A549 (cell line): ENCODE results near the gene PRTN3. TPM values are rescaled to one million over a fixed set of nuclear protein-coding genes. Genes with fewer than 3 reads are reported as not detected.
"Not testable (repeated sequence)": the region's sequence is repeated elsewhere in the genome, so short reads cannot be mapped to it uniquely, and the experiment has no call there.

Source experiments
- ATAC-seq, 2 experiments: fragments of 200-7000 bp in 1 of 2; fragments of >200 bp in 1 of 2; cut with Nextera tagmentation in 1 of 2; cut with Tn5 transposase in 1 of 2; 3 replicates each; pipeline versions ENCODE4 v1.8.0 to v1.9.1; 2018 to 2020; ENCODE audit warnings: mild to moderate bottlenecking in 1 of 2, moderate library complexity in 1 of 2
- CTCF ChIA-PET: fragments of 300-600 bp; sonication (Branson Sonifier 250); formaldehyde crosslinking; extraction: SDS; loops from one replicate; lab custom pipeline; 2021; ENCODE audit warnings: antibody characterized with exemption, inconsistent platforms; lab: Yijun Ruan, JAX
- POLR2A ChIA-PET: fragments of 350-600 bp; formaldehyde crosslinking; extraction: SDS; loops from one replicate; lab custom pipeline; 2021; ENCODE audit warnings: antibody characterized with exemption, inconsistent platforms; lab: Yijun Ruan, JAX
- DNase-seq, 2 experiments: peaks; one replicate each; pipeline versions ENCODE4 v3.0.0 to v3.0.0-alpha.2; 2011 to 2016; ENCODE audit warnings: low read depth in 1 of 2, low spot score in 1 of 2
- FAIRE-seq: peaks from 2 replicates; lab custom pipeline; 2011; peaks lifted over from hg19 to GRCh38; lab: Jason Lieb, UNC
- H3K27ac ChIP-seq, 2 experiments: fragments of >200 bp; sonication (Bioruptor Twin); formaldehyde crosslinking; 3 replicates each; pipeline ENCODE4 v1.5.1; 2016 to 2017
- H3K4me1 ChIP-seq: fragments of >200 bp; sonication (Bioruptor Twin); formaldehyde crosslinking; 3 replicates; pipeline ENCODE4 v1.6.1; 2016
- H3K4me2 ChIP-seq: fragments of >200 bp; sonication (Bioruptor Twin); formaldehyde crosslinking; 3 replicates; pipeline ENCODE4 v1.6.1; 2016
- H3K4me3 ChIP-seq: fragments of >200 bp; sonication (Bioruptor Twin); formaldehyde crosslinking; 3 replicates; pipeline ENCODE4 v1.5.1; 2016
- H3K9me3 ChIP-seq: fragments of >200 bp; sonication (Bioruptor Twin); formaldehyde crosslinking; 3 replicates; pipeline ENCODE4 v1.6.1; 2016
- BHLHE40 ChIP-seq: IDR thresholded peaks from 2 replicates; pipeline ENCODE4 v1.6.1; 2012; ENCODE audit warnings: low read depth, low read length, inconsistent platforms
- CEBPB ChIP-seq, 2 experiments: fragments of >200 bp in 1 of 2; sonication (Bioruptor Twin) in 1 of 2; formaldehyde crosslinking in 1 of 2; IDR thresholded peaks; 2 replicates each; pipeline ENCODE4 v1.6.1; 2012 to 2016
- HDAC2 ChIP-seq: fragments of 200-600 bp; sonication (generic); IDR thresholded peaks from 2 replicates; pipeline ENCODE4 v1.6.1; 2016
- HOXA7 ChIP-seq: fragments of 250-450 bp; sonication (Bioruptor Pico); IDR thresholded peaks from 2 replicates; pipeline ENCODE4 v1.5.0; 2020; ENCODE audit warnings: mild to moderate bottlenecking, moderate library complexity
- HOXB13 ChIP-seq: fragments of 250-450 bp; sonication (Bioruptor Pico); IDR thresholded peaks from 2 replicates; pipeline ENCODE4 v1.5.0; 2020; ENCODE audit warnings: low read depth, mild to moderate bottlenecking, moderate library complexity
- MYC ChIP-seq: IDR thresholded peaks from 2 replicates; pipeline ENCODE4 v1.6.1; 2012; ENCODE audit warnings: mild to moderate bottlenecking, inconsistent platforms, low read length, improper control_type of control experiment, borderline replicate concordance
- NPAS2 ChIP-seq: fragments of 250-450 bp; sonication (Bioruptor Pico); IDR thresholded peaks from 2 replicates; pipeline ENCODE4 v1.8.0; 2022; ENCODE audit warnings: mild to moderate bottlenecking, moderate library complexity, borderline replicate concordance
- NR3C1 ChIP-seq: fragments of >200 bp; sonication (Bioruptor Twin); formaldehyde crosslinking; IDR thresholded peaks from 3 replicates; pipeline ENCODE4 v1.6.1; 2017
- RCOR1 ChIP-seq: fragments of 150-350 bp; IDR thresholded peaks from 2 replicates; pipeline ENCODE4 v1.6.1; 2014; ENCODE audit warnings: antibody characterized with exemption, low read length, low read depth
- ZFP36 ChIP-seq: fragments of 450-650 bp; IDR thresholded peaks from 2 replicates; pipeline ENCODE4 v1.6.1; 2014; ENCODE audit warnings: borderline replicate concordance; ENCODE audit not compliant: partially characterized antibody
- WGBS: methylation state at CpG from one replicate; pipeline ENCODE4 v1.1.6; 2017; ENCODE audit errors: missing lambda C conversion rate; 5-methylcytosine and 5-hydroxymethylcytosine counted together
- polyA plus RNA-seq, 4 experiments: library from polyadenylated mRNA; depleted of rRNA in 3 of 4; stranded (reverse); fragments of >200 nt; fragmentation: RNase III in 1 of 4; extraction: RNeasy Plus Mini Kit Qiagen cat#74134 plus additional on column Dnase treatment in 1 of 4; gene quantifications; 2 replicates in 3 of 4; 3 replicates in 1 of 4; pipeline ENCODE4 v1.2.3, GENCODE V29; 2011 to 2017
- TF ChIP-seq, protein P1 (sequence below): fragments of 250-450 bp; sonication (Bioruptor Pico); IDR thresholded peaks from 2 replicates; pipeline ENCODE4 v1.5.0; 2021; ENCODE audit warnings: mild to moderate bottlenecking, moderate library complexity, borderline replicate concordance
- TF ChIP-seq, protein P2 (sequence below): fragments of >200 bp; sonication (Bioruptor Twin); formaldehyde crosslinking; IDR thresholded peaks from 3 replicates; pipeline ENCODE4 v1.5.1; 2016
- TF ChIP-seq, protein P3 (sequence below): fragments of 200-600 bp; sonication (generic); IDR thresholded peaks from 2 replicates; pipeline ENCODE4 v1.6.1; 2016; ENCODE audit warnings: antibody characterized with exemption, mild to moderate bottlenecking, moderate library complexity
- TF ChIP-seq, protein P4 (sequence below): fragments of 450-650 bp; IDR thresholded peaks from 2 replicates; pipeline ENCODE4 v1.6.1; 2014; ENCODE audit warnings: antibody characterized with exemption
- TF ChIP-seq, protein P5 (sequence below): fragments of >200 bp; sonication (Bioruptor Twin); formaldehyde crosslinking; IDR thresholded peaks from 2 replicates; pipeline ENCODE4 v1.6.1; 2016

The PRTN3 gene
- polyA plus RNA-seq, 2 of the 4 experiments (the other 2 are of a cell fraction), result 0.21 to 0.39 TPM

DNA sequence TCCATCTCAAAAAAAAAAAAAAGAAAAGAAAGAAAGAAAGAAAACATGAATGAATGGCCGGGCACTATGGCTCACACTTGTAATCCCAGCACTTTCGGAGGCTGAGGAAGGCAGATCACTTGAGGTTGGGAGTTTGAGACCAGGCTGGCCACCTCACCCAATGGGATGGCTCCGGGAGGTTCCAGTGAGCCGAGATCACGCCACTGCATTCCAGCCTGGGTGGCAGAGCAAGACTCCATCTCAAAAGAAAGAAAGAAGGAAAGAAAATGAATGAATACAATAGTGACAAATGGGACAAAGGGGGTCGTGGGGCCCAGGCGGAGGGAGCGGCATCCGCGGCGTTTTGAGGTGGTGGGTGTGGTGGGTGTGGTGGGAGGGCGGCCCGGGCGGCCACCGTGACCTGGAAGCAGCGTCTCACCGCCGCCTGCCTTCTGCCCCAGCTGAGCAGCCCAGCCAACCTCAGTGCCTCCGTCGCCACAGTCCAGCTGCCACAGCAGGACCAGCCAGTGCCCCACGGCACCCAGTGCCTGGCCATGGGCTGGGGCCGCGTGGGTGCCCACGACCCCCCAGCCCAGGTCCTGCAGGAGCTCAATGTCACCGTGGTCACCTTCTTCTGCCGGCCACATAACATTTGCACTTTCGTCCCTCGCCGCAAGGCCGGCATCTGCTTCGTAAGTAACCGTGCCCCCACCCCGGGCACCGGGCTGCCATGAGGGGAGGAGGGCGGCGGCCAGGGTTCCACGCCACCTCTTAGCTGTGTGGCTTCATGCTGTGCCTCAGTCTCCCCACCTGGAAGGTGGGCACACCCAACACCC lies 5.1 kb downstream of the PRTN3 start:
- CTCF ChIA-PET, result interaction anchor here (1.2 to 1.3 kb wide), 3 partner anchors 10 to 76 kb away, joined by 3 to 4 read pairs (median 4); no protein-coding TSS in a partner anchor
- no peak overlapping the region for H3K27ac ChIP-seq
- no peak overlapping the region for H3K4me3 ChIP-seq
- 74% methylated on average over 28 of the region's 37 CpGs for WGBS
- POLR2A ChIA-PET, result no interaction called here
- TF ChIP-seq CEBPB (IDR thresholded peaks at IDR 0.05), result no peak
- TF ChIP-seq, protein P1, sequence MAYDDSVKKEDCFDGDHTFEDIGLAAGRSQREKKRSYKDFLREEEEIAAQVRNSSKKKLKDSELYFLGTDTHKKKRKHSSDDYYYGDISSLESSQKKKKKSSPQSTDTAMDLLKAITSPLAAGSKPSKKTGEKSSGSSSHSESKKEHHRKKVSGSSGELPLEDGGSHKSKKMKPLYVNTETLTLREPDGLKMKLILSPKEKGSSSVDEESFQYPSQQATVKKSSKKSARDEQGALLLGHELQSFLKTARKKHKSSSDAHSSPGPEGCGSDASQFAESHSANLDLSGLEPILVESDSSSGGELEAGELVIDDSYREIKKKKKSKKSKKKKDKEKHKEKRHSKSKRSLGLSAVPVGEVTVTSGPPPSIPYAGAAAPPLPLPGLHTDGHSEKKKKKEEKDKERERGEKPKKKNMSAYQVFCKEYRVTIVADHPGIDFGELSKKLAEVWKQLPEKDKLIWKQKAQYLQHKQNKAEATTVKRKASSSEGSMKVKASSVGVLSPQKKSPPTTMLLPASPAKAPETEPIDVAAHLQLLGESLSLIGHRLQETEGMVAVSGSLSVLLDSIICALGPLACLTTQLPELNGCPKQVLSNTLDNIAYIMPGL (CRISPR knock-in tag), result no peak
- peaks cover 16% of the 10 kb centered on the region for H3K4me1 ChIP-seq
- H3K4me2 ChIP-seq, result no peak overlapping the region
- FAIRE-seq (no peak), ATAC-seq (no peak), DNase-seq (no peak)
- no peaks in the 10 kb centered on the region for H3K9me3 ChIP-seq

DNA sequence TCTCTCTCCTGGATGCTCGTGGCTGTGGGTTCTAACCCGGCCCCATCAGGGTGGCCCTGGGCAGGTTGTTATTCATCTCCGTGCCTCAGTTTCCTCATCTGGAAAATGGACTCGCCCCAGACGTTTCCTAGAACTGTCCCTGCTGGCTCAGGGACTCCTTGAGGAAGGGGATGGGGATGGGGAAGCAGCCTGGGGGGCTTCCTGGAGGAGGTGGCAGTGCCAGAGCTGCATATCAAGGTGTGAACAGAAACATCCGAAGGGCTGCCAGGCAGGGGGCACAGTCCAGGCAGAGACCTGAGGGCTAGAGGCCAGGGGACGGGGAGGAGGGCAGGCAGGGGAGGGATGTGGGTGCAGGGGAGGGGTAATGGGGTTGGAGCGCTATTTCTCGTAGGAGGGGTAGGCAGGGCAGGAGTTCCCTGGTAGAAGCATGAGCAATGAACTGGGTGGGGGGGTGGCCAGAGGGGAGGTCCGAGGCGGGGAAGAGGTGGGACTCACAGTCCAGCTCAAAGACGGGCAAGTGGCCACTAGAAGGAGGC lies 7.7 kb downstream of the PRTN3 start:
- Histone ChIP-seq H3K4me3 (no peak overlapping the region), H3K9me3 (no peaks in the 10 kb centered on the region), H3K4me2 (no peak overlapping the region), H3K4me1 (peaks cover 17% of the 10 kb centered on the region), H3K27ac (peak overlapping the region in 1 of 2 experiments; percentile 49; a peak in 3 of 6 replicates)
- no peak for DNase-seq
- ChIA-PET POLR2A (no interaction called here), CTCF (interaction anchor here (1.1 to 1.7 kb wide), 2 partner anchors 10 to 225 kb away, joined by 3 to 4 read pairs; partner anchors contain the start of gene CFD)
- FAIRE-seq, result no peak
- peak; percentile 66 for TF ChIP-seq ZFP36
- TF ChIP-seq, protein P2, sequence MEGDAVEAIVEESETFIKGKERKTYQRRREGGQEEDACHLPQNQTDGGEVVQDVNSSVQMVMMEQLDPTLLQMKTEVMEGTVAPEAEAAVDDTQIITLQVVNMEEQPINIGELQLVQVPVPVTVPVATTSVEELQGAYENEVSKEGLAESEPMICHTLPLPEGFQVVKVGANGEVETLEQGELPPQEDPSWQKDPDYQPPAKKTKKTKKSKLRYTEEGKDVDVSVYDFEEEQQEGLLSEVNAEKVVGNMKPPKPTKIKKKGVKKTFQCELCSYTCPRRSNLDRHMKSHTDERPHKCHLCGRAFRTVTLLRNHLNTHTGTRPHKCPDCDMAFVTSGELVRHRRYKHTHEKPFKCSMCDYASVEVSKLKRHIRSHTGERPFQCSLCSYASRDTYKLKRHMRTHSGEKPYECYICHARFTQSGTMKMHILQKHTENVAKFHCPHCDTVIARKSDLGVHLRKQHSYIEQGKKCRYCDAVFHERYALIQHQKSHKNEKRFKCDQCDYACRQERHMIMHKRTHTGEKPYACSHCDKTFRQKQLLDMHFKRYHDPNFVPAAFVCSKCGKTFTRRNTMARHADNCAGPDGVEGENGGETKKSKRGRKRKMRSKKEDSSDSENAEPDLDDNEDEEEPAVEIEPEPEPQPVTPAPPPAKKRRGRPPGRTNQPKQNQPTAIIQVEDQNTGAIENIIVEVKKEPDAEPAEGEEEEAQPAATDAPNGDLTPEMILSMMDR, result no peak
- ATAC-seq, result no peak
- WGBS, result 56% methylated on average over 7 of the region's 12 CpGs

DNA sequence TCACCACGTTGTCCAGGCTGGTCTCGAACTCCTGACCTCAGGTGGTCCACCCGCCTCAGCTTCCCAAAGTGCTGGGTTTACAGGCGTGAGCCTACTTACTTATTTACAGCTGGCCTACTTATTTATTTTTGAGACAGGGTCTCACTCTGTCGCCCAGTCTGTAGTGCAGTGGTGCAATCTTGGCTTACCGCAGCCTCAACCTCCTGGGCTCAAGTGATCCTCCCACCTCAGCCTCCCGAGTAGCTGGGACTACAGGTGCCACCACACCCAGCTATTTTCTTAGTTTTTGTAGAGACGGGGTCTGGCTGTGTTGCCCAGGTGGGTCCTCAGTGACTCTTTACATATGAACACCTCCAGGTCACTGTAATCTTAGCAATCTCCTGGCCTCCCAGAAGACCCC lies 8.4 kb downstream of the PRTN3 start:
- not testable (repeated sequence) for DNase-seq, H3K4me2 ChIP-seq, ATAC-seq, H3K9me3 ChIP-seq, H3K4me3 ChIP-seq, FAIRE-seq
- ChIA-PET CTCF (interaction anchor here (0.5 to 1.7 kb wide), 5 partner anchors 10 to 225 kb away, joined by 3 to 4 read pairs (median 3); partner anchors contain the start of gene CFD), POLR2A (interaction anchor here (0.7 kb wide), 1 partner anchor 417 kb away, joined by 3 read pairs; no protein-coding TSS in a partner anchor)
- WGBS, result 77% methylated on average over 8 of the region's 8 CpGs
- H3K27ac ChIP-seq, result peak overlapping the region in 1 of 2 experiments; percentile 49; a peak in 3 of 6 replicates
- H3K4me1 ChIP-seq, result peaks cover 12% of the 10 kb centered on the region

DNA sequence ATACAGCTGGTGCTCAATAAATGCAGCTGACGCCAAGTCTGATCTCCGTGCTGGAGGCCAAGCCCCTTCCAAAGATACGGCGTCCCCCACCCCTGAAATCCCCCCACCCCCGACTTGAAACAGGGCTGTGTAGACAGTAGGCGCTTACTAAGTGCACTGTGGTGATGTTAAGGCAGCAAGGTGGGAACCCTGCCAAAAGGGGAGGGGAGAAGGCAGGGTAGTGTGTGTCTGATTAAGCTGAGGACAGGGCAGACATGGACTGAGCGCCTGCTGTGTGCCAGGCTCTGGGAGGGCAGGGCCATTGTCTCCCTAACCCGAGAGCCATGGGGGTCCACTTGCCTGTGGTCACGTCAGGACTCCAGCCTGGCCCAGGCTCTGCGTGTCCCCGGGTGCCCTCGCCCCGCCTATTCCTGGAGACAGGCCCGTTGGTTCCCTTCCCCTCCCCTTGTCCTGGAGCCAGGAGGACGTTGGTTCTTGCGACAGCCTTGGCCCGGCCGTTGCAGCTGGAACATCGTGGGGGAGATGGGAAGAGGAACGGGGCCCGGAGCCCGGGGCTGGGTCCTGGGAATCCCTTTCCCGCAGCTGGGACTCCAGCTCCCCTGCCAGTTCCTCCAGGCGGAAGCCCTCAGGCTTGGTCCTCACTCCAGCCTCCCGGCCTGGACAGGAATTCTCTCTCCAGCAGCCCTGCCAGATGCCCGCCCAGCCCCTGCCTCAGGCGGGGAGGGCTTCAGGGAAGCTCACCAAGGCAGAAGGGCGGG lies 9.6 kb downstream of the PRTN3 start:
- DNase-seq, result peak; percentile 76 to 92
- ChIA-PET POLR2A (no interaction called here), CTCF (interaction anchor here (0.6 to 1.2 kb wide), 5 partner anchors 9 to 81 kb away, joined by 3 to 4 read pairs (median 3); partner anchors contain the start of gene CFD)
- ATAC-seq, result peak; percentile 86 to 88
- Histone ChIP-seq H3K9me3 (no peaks in the 10 kb centered on the region), H3K4me2 (peak overlapping the region; percentile 87), H3K4me1 (peaks cover 12% of the 10 kb centered on the region), H3K4me3 (peak overlapping the region; percentile 21; the same call in 1 of the 3 replicates), H3K27ac (peak overlapping the region; percentile 89)
- no peak for FAIRE-seq
- WGBS, result 18% methylated on average over 10 of the region's 28 CpGs
- no peak for TF ChIP-seq BHLHE40
- TF ChIP-seq, protein P3, sequence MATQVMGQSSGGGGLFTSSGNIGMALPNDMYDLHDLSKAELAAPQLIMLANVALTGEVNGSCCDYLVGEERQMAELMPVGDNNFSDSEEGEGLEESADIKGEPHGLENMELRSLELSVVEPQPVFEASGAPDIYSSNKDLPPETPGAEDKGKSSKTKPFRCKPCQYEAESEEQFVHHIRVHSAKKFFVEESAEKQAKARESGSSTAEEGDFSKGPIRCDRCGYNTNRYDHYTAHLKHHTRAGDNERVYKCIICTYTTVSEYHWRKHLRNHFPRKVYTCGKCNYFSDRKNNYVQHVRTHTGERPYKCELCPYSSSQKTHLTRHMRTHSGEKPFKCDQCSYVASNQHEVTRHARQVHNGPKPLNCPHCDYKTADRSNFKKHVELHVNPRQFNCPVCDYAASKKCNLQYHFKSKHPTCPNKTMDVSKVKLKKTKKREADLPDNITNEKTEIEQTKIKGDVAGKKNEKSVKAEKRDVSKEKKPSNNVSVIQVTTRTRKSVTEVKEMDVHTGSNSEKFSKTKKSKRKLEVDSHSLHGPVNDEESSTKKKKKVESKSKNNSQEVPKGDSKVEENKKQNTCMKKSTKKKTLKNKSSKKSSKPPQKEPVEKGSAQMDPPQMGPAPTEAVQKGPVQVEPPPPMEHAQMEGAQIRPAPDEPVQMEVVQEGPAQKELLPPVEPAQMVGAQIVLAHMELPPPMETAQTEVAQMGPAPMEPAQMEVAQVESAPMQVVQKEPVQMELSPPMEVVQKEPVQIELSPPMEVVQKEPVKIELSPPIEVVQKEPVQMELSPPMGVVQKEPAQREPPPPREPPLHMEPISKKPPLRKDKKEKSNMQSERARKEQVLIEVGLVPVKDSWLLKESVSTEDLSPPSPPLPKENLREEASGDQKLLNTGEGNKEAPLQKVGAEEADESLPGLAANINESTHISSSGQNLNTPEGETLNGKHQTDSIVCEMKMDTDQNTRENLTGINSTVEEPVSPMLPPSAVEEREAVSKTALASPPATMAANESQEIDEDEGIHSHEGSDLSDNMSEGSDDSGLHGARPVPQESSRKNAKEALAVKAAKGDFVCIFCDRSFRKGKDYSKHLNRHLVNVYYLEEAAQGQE, result no peak
- no peak for TF ChIP-seq ZFP36
- no peak for TF ChIP-seq RCOR1
- TF ChIP-seq, protein P4, sequence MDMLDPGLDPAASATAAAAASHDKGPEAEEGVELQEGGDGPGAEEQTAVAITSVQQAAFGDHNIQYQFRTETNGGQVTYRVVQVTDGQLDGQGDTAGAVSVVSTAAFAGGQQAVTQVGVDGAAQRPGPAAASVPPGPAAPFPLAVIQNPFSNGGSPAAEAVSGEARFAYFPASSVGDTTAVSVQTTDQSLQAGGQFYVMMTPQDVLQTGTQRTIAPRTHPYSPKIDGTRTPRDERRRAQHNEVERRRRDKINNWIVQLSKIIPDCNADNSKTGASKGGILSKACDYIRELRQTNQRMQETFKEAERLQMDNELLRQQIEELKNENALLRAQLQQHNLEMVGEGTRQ, result no peak
- TF ChIP-seq, protein P5, sequence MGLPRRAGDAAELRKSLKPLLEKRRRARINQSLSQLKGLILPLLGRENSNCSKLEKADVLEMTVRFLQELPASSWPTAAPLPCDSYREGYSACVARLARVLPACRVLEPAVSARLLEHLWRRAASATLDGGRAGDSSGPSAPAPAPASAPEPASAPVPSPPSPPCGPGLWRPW, result no peak
- no peak for TF ChIP-seq NR3C1
- TF ChIP-seq HDAC2, result no peak
- TF ChIP-seq HOXA7 (CRISPR knock-in tag), result no peak
- TF ChIP-seq HOXB13 (CRISPR knock-in tag), result no peak
- no peak for TF ChIP-seq NPAS2 (CRISPR knock-in tag)
- 0 out of 2 replicates have a peak, but pooled peaks have one; percentile 55 for TF ChIP-seq MYC
